HepG2 (cell line): ENCODE measurements around the gene CTDSP1. TPM values are rescaled to one million over a fixed set of nuclear protein-coding genes. Genes with fewer than 3 reads are reported as not detected.

ENCODE experiments used
- ARNT ChIP-seq: fragments of 450-650 bp; IDR thresholded peaks from 2 replicates; pipeline ENCODE4 v1.6.1; 2017
- ESRRA ChIP-seq: sonication (generic); formaldehyde crosslinking; IDR thresholded peaks from 2 replicates; pipeline ENCODE4 v1.5.1; 2020; ENCODE audit warnings: mild to moderate bottlenecking, low read depth, missing genetic modification reagents
- KDM5B ChIP-seq: sonication (generic); formaldehyde crosslinking; IDR thresholded peaks from 2 replicates; pipeline ENCODE4 v1.4.0; 2020; ENCODE audit warnings: missing genetic modification reagents, mild to moderate bottlenecking, borderline replicate concordance
- MAFG ChIP-seq: sonication (generic); formaldehyde crosslinking; IDR thresholded peaks from 2 replicates; pipeline ENCODE4 v1.5.1; 2020; ENCODE audit warnings: mild to moderate bottlenecking, missing genetic modification reagents
- MAFK ChIP-seq, 2 experiments: IDR thresholded peaks in 1 of 2; conservative IDR thresholded peaks in 1 of 2; 2 replicates each; pipeline ENCODE4 v1.6.1; 2011; ENCODE audit warnings: improper control_type of control experiment in 2 of 2, low read length in 2 of 2
- NFKB2 ChIP-seq: sonication (generic); formaldehyde crosslinking; IDR thresholded peaks from 2 replicates; pipeline ENCODE4 v1.4.0; 2020; ENCODE audit warnings: missing genetic modification reagents, borderline replicate concordance
- ONECUT2 ChIP-seq: sonication (generic); formaldehyde crosslinking; IDR thresholded peaks from 2 replicates; pipeline ENCODE4 v1.4.0; 2020; ENCODE audit warnings: missing genetic modification reagents
- PHB2 ChIP-seq: fragments of 450-650 bp; IDR thresholded peaks from 2 replicates; pipeline ENCODE4 v1.6.1; 2018; ENCODE audit not compliant: partially characterized antibody
- RCOR2 ChIP-seq: IDR thresholded peaks from 2 replicates; pipeline ENCODE4 v1.6.1; 2016; ENCODE audit warnings: missing biosample characterization, missing genetic modification reagents
- SP1 ChIP-seq, 2 experiments: fragments of 450-650 bp in 1 of 2; sonication (generic) in 1 of 2; formaldehyde crosslinking in 1 of 2; IDR thresholded peaks; 2 replicates each; pipeline versions ENCODE4 v1.4.0 to v1.6.1; 2016 to 2020; ENCODE audit warnings: missing genetic modification reagents in 1 of 2
- SPEN ChIP-seq: sonication (generic); formaldehyde crosslinking; IDR thresholded peaks from 2 replicates; pipeline ENCODE4 v1.5.1; 2020; ENCODE audit warnings: low read depth, mild to moderate bottlenecking, missing genetic modification reagents
- ZNF136 ChIP-seq: sonication (generic); formaldehyde crosslinking; IDR thresholded peaks from 2 replicates; pipeline ENCODE4 v1.8.1; 2022; ENCODE audit warnings: low read depth, mild to moderate bottlenecking, moderate library complexity, missing genetic modification reagents
- ZNF264 ChIP-seq: sonication (generic); formaldehyde crosslinking; IDR thresholded peaks from 2 replicates; pipeline ENCODE4 v1.4.0; 2020; ENCODE audit warnings: missing genetic modification reagents
- ZNF382 ChIP-seq: sonication (generic); formaldehyde crosslinking; IDR thresholded peaks from 2 replicates; pipeline ENCODE4 v1.5.0; 2020; ENCODE audit warnings: missing genetic modification reagents, mild to moderate bottlenecking, borderline replicate concordance
- ZNF530 ChIP-seq: sonication (generic); formaldehyde crosslinking; IDR thresholded peaks from 2 replicates; pipeline ENCODE4 v1.5.0; 2020; ENCODE audit warnings: low read depth, mild to moderate bottlenecking, missing genetic modification reagents
- ZNF670 ChIP-seq: sonication (generic); formaldehyde crosslinking; IDR thresholded peaks from 2 replicates; pipeline ENCODE4 v1.8.0; 2022; ENCODE audit warnings: mild to moderate bottlenecking, missing genetic modification reagents, borderline replicate concordance
- polyA plus RNA-seq, 8 experiments: library from polyadenylated mRNA; depleted of rRNA in 3 of 8; stranded (reverse) in 7 of 8; unstranded in 1 of 8; fragments of >200 nt; fragmentation: Illumina TruSeq in 4 of 8; extraction: Trizol in 4 of 8; gene quantifications; 2 replicates each; pipeline versions ENCODE4 v1.2.1 to v1.2.3, GENCODE V29; 2011 to 2016; ENCODE audit warnings: low read depth in 4 of 8, missing spikeins in 1 of 8, mixed read lengths in 1 of 8; ENCODE audit not compliant: insufficient read depth in 1 of 8
- total RNA-seq, 5 experiments: library from RNA; depleted of rRNA; stranded (reverse); fragments of >200 nt; fragmentation: Illumina TruSeq; extraction: Trizol; gene quantifications; 2 replicates each; pipeline ENCODE4 v1.2.3, GENCODE V29; 2016; ENCODE audit warnings: low read depth in 1 of 5
- TF ChIP-seq, protein P1 (sequence below): sonication (generic); formaldehyde crosslinking; IDR thresholded peaks from 2 replicates; pipeline ENCODE4 v1.5.0; 2020; ENCODE audit warnings: mild to moderate bottlenecking, missing genetic modification reagents
- TF ChIP-seq, protein P2 (sequence below): conservative IDR thresholded peaks from 2 replicates; pipeline ENCODE4 v1.6.1; 2018; ENCODE audit warnings: missing genetic modification reagents
- TF ChIP-seq, protein P3 (sequence below): IDR thresholded peaks from 2 replicates; pipeline ENCODE4 v1.6.1; 2016; ENCODE audit warnings: mild to moderate bottlenecking
- TF ChIP-seq, protein P4 (sequence below): sonication (generic); formaldehyde crosslinking; IDR thresholded peaks from 2 replicates; pipeline ENCODE4 v1.4.0; 2020; ENCODE audit warnings: missing genetic modification reagents, borderline replicate concordance

Gene CTDSP1
- total and polyA plus RNA-seq, 2 of the 13 experiments (the other 11 are each of a cell fraction or from before 2014, with no cell fraction given) = 91.0 to 268 TPM

DNA sequence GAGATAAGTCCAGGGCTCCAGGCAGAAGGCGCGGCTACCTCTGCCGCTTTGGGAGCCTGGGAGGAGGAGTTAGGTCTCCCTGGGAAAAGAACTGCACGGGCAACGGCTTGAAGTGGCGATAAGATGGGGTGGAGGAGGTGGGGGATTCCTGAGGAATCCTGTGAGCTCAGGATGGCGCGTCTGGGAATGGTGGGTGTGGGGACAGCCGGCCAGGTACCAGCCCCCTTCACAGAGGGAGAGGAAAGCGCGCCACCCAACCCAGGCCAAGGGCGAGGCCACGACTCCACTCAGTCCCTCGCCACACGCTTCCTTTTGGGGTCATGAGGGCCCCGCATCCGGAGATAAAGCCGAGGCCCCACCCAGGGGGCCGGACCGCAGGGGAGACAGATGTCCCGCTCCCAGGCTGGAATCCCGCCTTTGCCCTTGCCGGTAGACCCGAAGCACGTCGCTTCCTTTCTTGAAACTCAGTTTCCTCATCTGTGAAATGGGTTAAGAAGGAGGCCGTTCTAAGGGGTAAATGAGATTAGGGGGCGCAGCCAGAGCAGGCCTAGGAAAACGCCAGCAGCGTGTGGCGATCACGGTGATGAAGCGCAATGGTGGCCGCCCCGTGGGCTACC lies 1.7 kb upstream of the CTDSP1 start (continued):
- TF ChIP-seq ZNF670 (CRISPR knock-in tag) (peak; percentile 99), MAFG (CRISPR knock-in tag) (no peak), KDM5B (peak; percentile 41; the same call in 1 of the 2 replicates), NFKB2 (CRISPR knock-in tag) (no peak; the same call in 1 of the 2 replicates), MAFK (conservative IDR thresholded peaks at IDR 0.05 in 1 of 2, IDR thresholded peaks at IDR 0.05 in 1 of 2; ENCODE audit: low read length in 2 of 2) (no peak), ESRRA (CRISPR knock-in tag) (peak; percentile 92), SPEN (CRISPR knock-in tag) (peak; percentile 82), ARNT (no peak), ZNF136 (CRISPR knock-in tag) (peak; percentile 18; the same call in 1 of the 2 replicates), ZNF264 (CRISPR knock-in tag) (peak; percentile 93), ZNF530 (CRISPR knock-in tag) (0 out of 2 replicates have a peak, but pooled peaks have one; percentile 80), RCOR2 (CRISPR knock-in tag) (peak; percentile 100), ZNF382 (CRISPR knock-in tag) (no peak), PHB2 (no peak), ONECUT2 (no peak), SP1 (IDR thresholded peaks at IDR 0.05) (no peak), SP1 (CRISPR knock-in tag; IDR thresholded peaks at IDR 0.05) (no peak; the same call in 1 of the 2 replicates)
- TF ChIP-seq, protein P1, sequence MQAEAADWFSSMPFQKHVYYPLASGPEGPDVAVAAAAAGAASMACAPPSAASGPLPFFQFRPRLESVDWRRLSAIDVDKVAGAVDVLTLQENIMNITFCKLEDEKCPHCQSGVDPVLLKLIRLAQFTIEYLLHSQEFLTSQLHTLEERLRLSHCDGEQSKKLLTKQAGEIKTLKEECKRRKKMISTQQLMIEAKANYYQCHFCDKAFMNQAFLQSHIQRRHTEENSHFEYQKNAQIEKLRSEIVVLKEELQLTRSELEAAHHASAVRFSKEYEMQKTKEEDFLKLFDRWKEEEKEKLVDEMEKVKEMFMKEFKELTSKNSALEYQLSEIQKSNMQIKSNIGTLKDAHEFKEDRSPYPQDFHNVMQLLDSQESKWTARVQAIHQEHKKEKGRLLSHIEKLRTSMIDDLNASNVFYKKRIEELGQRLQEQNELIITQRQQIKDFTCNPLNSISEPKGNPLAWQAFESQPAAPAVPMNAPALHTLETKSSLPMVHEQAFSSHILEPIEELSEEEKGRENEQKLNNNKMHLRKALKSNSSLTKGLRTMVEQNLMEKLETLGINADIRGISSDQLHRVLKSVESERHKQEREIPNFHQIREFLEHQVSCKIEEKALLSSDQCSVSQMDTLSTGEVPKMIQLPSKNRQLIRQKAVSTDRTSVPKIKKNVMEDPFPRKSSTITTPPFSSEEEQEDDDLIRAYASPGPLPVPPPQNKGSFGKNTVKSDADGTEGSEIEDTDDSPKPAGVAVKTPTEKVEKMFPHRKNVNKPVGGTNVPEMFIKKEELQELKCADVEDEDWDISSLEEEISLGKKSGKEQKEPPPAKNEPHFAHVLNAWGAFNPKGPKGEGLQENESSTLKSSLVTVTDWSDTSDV (CRISPR knock-in tag) = no peak; the same call in 1 of the 2 replicates
- TF ChIP-seq, protein P2, sequence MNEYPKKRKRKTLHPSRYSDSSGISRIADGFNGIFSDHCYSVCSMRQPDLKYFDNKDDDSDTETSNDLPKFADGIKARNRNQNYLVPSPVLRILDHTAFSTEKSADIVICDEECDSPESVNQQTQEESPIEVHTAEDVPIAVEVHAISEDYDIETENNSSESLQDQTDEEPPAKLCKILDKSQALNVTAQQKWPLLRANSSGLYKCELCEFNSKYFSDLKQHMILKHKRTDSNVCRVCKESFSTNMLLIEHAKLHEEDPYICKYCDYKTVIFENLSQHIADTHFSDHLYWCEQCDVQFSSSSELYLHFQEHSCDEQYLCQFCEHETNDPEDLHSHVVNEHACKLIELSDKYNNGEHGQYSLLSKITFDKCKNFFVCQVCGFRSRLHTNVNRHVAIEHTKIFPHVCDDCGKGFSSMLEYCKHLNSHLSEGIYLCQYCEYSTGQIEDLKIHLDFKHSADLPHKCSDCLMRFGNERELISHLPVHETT (CRISPR knock-in tag) = 0 out of 2 replicates have a peak, but pooled peaks have one; percentile 16
- TF ChIP-seq, protein P3, sequence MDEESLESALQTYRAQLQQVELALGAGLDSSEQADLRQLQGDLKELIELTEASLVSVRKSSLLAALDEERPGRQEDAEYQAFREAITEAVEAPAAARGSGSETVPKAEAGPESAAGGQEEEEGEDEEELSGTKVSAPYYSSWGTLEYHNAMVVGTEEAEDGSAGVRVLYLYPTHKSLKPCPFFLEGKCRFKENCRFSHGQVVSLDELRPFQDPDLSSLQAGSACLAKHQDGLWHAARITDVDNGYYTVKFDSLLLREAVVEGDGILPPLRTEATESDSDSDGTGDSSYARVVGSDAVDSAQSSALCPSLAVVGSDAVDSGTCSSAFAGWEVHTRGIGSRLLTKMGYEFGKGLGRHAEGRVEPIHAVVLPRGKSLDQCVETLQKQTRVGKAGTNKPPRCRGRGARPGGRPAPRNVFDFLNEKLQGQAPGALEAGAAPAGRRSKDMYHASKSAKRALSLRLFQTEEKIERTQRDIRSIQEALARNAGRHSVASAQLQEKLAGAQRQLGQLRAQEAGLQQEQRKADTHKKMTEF (CRISPR knock-in tag) = peak; percentile 91
- TF ChIP-seq, protein P4, sequence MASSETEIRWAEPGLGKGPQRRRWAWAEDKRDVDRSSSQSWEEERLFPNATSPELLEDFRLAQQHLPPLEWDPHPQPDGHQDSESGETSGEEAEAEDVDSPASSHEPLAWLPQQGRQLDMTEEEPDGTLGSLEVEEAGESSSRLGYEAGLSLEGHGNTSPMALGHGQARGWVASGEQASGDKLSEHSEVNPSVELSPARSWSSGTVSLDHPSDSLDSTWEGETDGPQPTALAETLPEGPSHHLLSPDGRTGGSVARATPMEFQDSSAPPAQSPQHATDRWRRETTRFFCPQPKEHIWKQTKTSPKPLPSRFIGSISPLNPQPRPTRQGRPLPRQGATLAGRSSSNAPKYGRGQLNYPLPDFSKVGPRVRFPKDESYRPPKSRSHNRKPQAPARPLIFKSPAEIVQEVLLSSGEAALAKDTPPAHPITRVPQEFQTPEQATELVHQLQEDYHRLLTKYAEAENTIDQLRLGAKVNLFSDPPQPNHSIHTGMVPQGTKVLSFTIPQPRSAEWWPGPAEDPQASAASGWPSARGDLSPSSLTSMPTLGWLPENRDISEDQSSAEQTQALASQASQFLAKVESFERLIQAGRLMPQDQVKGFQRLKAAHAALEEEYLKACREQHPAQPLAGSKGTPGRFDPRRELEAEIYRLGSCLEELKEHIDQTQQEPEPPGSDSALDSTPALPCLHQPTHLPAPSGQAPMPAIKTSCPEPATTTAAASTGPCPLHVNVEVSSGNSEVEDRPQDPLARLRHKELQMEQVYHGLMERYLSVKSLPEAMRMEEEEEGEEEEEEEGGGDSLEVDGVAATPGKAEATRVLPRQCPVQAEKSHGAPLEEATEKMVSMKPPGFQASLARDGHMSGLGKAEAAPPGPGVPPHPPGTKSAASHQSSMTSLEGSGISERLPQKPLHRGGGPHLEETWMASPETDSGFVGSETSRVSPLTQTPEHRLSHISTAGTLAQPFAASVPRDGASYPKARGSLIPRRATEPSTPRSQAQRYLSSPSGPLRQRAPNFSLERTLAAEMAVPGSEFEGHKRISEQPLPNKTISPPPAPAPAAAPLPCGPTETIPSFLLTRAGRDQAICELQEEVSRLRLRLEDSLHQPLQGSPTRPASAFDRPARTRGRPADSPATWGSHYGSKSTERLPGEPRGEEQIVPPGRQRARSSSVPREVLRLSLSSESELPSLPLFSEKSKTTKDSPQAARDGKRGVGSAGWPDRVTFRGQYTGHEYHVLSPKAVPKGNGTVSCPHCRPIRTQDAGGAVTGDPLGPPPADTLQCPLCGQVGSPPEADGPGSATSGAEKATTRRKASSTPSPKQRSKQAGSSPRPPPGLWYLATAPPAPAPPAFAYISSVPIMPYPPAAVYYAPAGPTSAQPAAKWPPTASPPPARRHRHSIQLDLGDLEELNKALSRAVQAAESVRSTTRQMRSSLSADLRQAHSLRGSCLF (CRISPR knock-in tag) = no peak
